Tibial nerve (tissue), 4 donors: ENCODE measurements around the gene RTP3.

ENCODE experiments used
- CTCF ChIP-seq, 5 experiments: fragments of 200-600 bp in 3 of 5; fragments of 450-650 bp in 2 of 5; sonication (generic) in 3 of 5; IDR thresholded peaks; one replicate each; pipeline ENCODE4 v1.5.1; 2016 to 2019; ENCODE audit warnings: antibody characterized with exemption in 5 of 5, mild to moderate bottlenecking in 3 of 5, moderate library complexity in 2 of 5
- EP300 ChIP-seq, 2 donors: sonication (generic); formaldehyde crosslinking; IDR thresholded peaks; one replicate each; pipeline ENCODE4 v1.6.1; 2017; ENCODE audit warnings: antibody characterized with exemption in 2 of 2, mild to moderate bottlenecking in 1 of 2
- POLR2A ChIP-seq, 2 donors: fragments of 450-650 bp; IDR thresholded peaks; one replicate each; pipeline ENCODE4 v1.6.1; 2017; ENCODE audit warnings: antibody characterized with exemption in 2 of 2, mild to moderate bottlenecking in 2 of 2, moderate library complexity in 2 of 2

- TF ChIP-seq POLR2A (IDR thresholded peaks at IDR 0.05) = no peak
- no peak for TF ChIP-seq CTCF (IDR thresholded peaks at IDR 0.05)
- no peak for TF ChIP-seq EP300 (IDR thresholded peaks at IDR 0.05)
These were observed 25.0 kb upstream of the RTP3 start for GRCh38 chr3:46472736-46473135.
